PC-9 (cell line): Measurements from ENCODE around the gene ATP13A5.

Source experiments
- CTCF ChIP-seq: fragments of 200-600 bp; sonication (generic); conservative IDR thresholded peaks from 2 replicates; pipeline ENCODE4 v1.6.1; 2017; ENCODE audit warnings: mixed run types, antibody characterized with exemption, mild to moderate bottlenecking, moderate library complexity
- EZH2 ChIP-seq: fragments of 200-600 bp; sonication (generic); IDR thresholded peaks from 2 replicates; pipeline ENCODE4 v1.8.0; 2017; ENCODE audit warnings: antibody characterized with exemption, low read depth

- TF ChIP-seq EZH2 (no peak), CTCF (no peak)
Observed at GRCh38 chr3:193375614-193376013, 2.9 kb downstream of the ATP13A5 start.
